KMS-11 (cell line): ENCODE results near the gene EFCAB6.

Experiments used
- H2AFZ ChIP-seq: fragments of 200-600 bp; sonication (generic); 2 replicates; pipeline ENCODE4 v1.6.1; 2016; ENCODE audit warnings: antibody characterized with exemption, mixed run types, low read depth
- H3K27ac ChIP-seq: fragments of 200-600 bp; sonication (generic); 2 replicates; pipeline ENCODE4 v1.6.1; 2016; ENCODE audit warnings: mild to moderate bottlenecking, mixed run types
- H3K27me3 ChIP-seq: fragments of 200-600 bp; sonication (generic); 2 replicates; pipeline ENCODE4 v1.6.1; 2017; ENCODE audit warnings: mild to moderate bottlenecking, low read depth, mixed run types, moderate library complexity; ENCODE audit not compliant: insufficient read depth
- H3K36me3 ChIP-seq: fragments of 200-600 bp; sonication (generic); 2 replicates; pipeline ENCODE4 v1.6.1; 2017; ENCODE audit warnings: mild to moderate bottlenecking, mixed run types; ENCODE audit not compliant: insufficient read depth
- H3K4me1 ChIP-seq: fragments of 200-600 bp; sonication (generic); 2 replicates; pipeline ENCODE4 v1.6.1; 2016; ENCODE audit warnings: mild to moderate bottlenecking, low read depth, mixed run types; ENCODE audit not compliant: poor library complexity, severe bottlenecking
- H3K4me2 ChIP-seq: fragments of 200-600 bp; sonication (generic); 2 replicates; pipeline ENCODE4 v1.7.0; 2016; ENCODE audit warnings: mild to moderate bottlenecking, mixed run types
- H3K4me3 ChIP-seq: fragments of 200-600 bp; sonication (generic); IDR thresholded peaks from 2 replicates; pipeline ENCODE4 v1.6.1; 2017; ENCODE audit warnings: low read depth, low read length, mixed read lengths; ENCODE audit not compliant: insufficient read depth
- H3K79me2 ChIP-seq: fragments of 200-600 bp; sonication (generic); 2 replicates; pipeline ENCODE4 v1.6.1; 2016; ENCODE audit warnings: low read depth, mixed run types; ENCODE audit not compliant: insufficient read depth
- H3K9ac ChIP-seq: fragments of 200-600 bp; sonication (generic); 2 replicates; pipeline ENCODE4 v1.6.1; 2016; ENCODE audit warnings: mild to moderate bottlenecking, mixed run types
- H4K20me1 ChIP-seq: fragments of 200-600 bp; sonication (generic); 2 replicates; pipeline ENCODE4 v1.6.1; 2016; ENCODE audit warnings: mild to moderate bottlenecking, mixed run types; ENCODE audit not compliant: insufficient read depth
- CTCF ChIP-seq: fragments of 200-600 bp; sonication (generic); conservative IDR thresholded peaks from 2 replicates; pipeline ENCODE4 v1.6.1; 2017; ENCODE audit warnings: low read depth, mild to moderate bottlenecking, antibody characterized with exemption, low read length, moderate library complexity, mixed read lengths

The EFCAB6 gene

GRCh38 chr22:43554259-43554636, 257.9 kb downstream of the EFCAB6 start:
- TF ChIP-seq CTCF, result no peak
- H2AFZ ChIP-seq, result no peak overlapping the region
- H3K36me3 ChIP-seq, result no peaks in the 10 kb centered on the region
- H3K27me3 ChIP-seq, result peaks cover 5% of the 10 kb centered on the region; the same call in 1 of the 2 replicates
- H3K79me2 ChIP-seq, result no peaks in the 10 kb centered on the region
- no peak overlapping the region for H3K27ac ChIP-seq
- no peaks in the 10 kb centered on the region for H3K4me1 ChIP-seq
- no peak overlapping the region for H3K9ac ChIP-seq
- no peaks in the 10 kb centered on the region for H4K20me1 ChIP-seq
- no peak overlapping the region for H3K4me2 ChIP-seq
- H3K4me3 ChIP-seq, result no peak overlapping the region

DNA sequence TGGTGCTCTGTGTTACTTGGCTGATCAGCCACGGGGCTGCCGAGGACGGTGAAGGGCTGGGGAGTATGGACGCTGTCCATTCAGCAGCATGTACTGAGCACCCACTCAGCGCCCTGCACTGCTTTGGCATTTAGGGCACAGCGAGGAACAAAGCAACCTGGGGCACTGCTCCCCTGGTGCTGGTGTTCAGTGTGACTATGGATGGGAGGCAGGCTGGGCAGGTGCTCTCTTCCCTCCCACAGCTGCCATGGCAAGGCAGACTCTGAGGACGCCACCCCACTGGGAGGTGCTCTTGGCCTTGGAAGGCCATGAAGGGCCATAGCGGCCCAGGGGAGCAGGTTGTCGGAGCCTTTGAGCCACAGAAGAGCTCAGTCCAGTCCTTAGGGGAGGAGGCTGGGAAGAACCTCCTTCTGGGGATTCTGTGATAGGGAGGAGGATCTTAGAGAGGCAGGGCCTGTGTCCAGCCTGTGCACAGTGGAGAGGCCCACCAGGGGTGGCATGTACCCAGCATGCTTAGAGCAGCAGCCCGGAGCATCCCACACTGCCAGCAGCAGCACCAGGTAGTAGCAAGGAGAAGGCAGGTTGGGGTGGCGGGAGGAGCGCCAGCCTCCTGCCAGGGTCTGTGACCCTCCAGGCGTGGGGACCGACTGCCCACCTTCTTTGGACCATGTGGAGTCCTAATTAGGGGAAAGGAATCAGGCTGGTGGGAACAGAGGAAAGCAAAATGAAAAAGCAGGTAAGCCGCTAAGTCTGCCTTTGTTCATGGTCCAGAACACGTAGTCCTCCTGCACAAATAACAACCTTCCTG, 258.4 kb downstream of the EFCAB6 start:
- Histone ChIP-seq H3K27me3 (peaks cover 5% of the 10 kb centered on the region; the same call in 1 of the 2 replicates), H2AFZ (no peak overlapping the region), H3K4me3 (no peak overlapping the region), H4K20me1 (no peaks in the 10 kb centered on the region), H3K4me1 (no peaks in the 10 kb centered on the region), H3K9ac (no peak overlapping the region), H3K36me3 (no peaks in the 10 kb centered on the region), H3K79me2 (no peaks in the 10 kb centered on the region), H3K27ac (no peak overlapping the region), H3K4me2 (no peak overlapping the region)
- TF ChIP-seq CTCF, result no peak

- no peak for TF ChIP-seq CTCF
- Histone ChIP-seq H3K4me2 (no peak overlapping the region), H3K9ac (no peak overlapping the region)
Observed at GRCh38 chr22:43550672-43551071, 261.4 kb downstream of the EFCAB6 start.

DNA sequence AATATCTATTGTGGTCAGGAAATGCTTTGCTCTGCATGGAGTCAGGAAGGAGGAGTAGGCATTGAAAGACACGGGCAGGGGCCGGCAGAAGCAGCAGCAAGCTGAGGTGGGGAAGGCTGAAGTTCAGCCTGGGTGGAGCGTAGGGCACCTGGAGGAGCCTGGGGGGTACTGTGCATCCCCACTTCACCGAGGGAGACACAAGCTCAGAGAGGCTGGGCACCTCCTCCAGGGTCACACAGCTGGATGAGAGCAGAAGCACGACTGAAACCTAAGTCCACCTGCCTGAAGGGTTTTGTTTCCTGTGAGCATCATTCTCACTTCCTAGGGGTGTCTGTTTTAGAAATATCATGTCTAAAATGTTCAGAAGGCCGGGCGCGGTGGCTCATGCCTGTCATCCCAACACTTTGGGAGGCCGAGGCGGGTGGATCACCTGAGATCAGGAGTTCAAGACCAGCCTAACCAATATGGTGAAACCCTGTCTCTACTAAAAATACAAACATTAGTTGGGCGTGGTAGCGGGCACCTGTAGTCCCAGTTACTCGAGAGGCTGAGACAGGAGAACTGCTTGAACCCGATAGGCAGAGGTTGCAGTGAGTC, 262.0 kb downstream of the EFCAB6 start:
- no peaks in the 10 kb centered on the region for H3K79me2 ChIP-seq
- no peak overlapping the region for H3K27ac ChIP-seq
- no peak overlapping the region for H3K4me3 ChIP-seq
- H2AFZ ChIP-seq, result no peak overlapping the region
- no peaks in the 10 kb centered on the region for H3K36me3 ChIP-seq
- H3K9ac ChIP-seq, result no peak overlapping the region
- no peak for TF ChIP-seq CTCF
- no peaks in the 10 kb centered on the region for H4K20me1 ChIP-seq
- H3K27me3 ChIP-seq, result peaks cover 2% of the 10 kb centered on the region; the same call in 1 of the 2 replicates
- no peaks in the 10 kb centered on the region for H3K4me1 ChIP-seq
- no peak overlapping the region for H3K4me2 ChIP-seq

More at GRCh38 chr22:43550672-43551071, 261.4 kb downstream of the EFCAB6 start:
- no peaks in the 10 kb centered on the region for H3K36me3 ChIP-seq
- H3K79me2 ChIP-seq, result no peaks in the 10 kb centered on the region
- H2AFZ ChIP-seq, result no peak overlapping the region
- H3K4me1 ChIP-seq, result no peaks in the 10 kb centered on the region
- H3K27me3 ChIP-seq, result peaks cover 2% of the 10 kb centered on the region; the same call in 1 of the 2 replicates
- no peak overlapping the region for H3K4me3 ChIP-seq
- H4K20me1 ChIP-seq, result no peaks in the 10 kb centered on the region
- no peak overlapping the region for H3K27ac ChIP-seq
